PC-9 (cell line): Measurements from ENCODE around the gene KRTAP5-9. TPM values are rescaled to one million over a fixed set of nuclear protein-coding genes. Genes with fewer than 3 reads are reported as not detected.

ENCODE experiments used
- BruUV-seq: library from RNA; stranded (reverse); fragments of 400-500 nt; replicated peaks from 2 replicates; lab custom pipeline; 2021; lab: Mats Ljungman, UMichigan
- CTCF ChIA-PET: fragments of 300-600 bp; sonication (Branson Sonifier 250); formaldehyde crosslinking; loops from one replicate; lab custom pipeline; 2022; ENCODE audit warnings: antibody characterized with exemption; lab: Charles Lee
- POLR2A ChIA-PET: fragments of 300-600 bp; sonication (Branson Sonifier 250); formaldehyde crosslinking; loops from one replicate; lab custom pipeline; 2022; ENCODE audit warnings: antibody characterized with exemption; ENCODE audit not compliant: unreplicated experiment; lab: Charles Lee
- DNase-seq, 2 experiments: peaks; one replicate each; pipeline versions ENCODE4 v3.0.0 to v3.0.0-alpha.2; 2015 to 2022; ENCODE audit warnings: mixed read lengths in 1 of 2
- H2AFZ ChIP-seq: fragments of 200-600 bp; sonication (generic); 2 replicates; pipeline ENCODE4 v1.8.1; 2017; ENCODE audit warnings: antibody characterized with exemption
- H3F3A ChIP-seq: fragments of 200-600 bp; sonication (generic); 2 replicates; pipeline ENCODE4 v1.8.1; 2017; ENCODE audit warnings: antibody characterized with exemption, mild to moderate bottlenecking, low read depth; ENCODE audit not compliant: insufficient read depth
- H3K27ac ChIP-seq: fragments of 200-600 bp; sonication (generic); 2 replicates; pipeline ENCODE4 v1.6.1; 2016; ENCODE audit warnings: mixed run types
- H3K27me3 ChIP-seq: fragments of 200-600 bp; sonication (generic); 2 replicates; pipeline ENCODE4 v1.6.1; 2016; ENCODE audit warnings: low read depth, mixed run types; ENCODE audit not compliant: insufficient read depth
- H3K36me3 ChIP-seq: fragments of 200-600 bp; sonication (generic); 2 replicates; pipeline ENCODE4 v1.6.1; 2016; ENCODE audit warnings: low read depth, mixed run types
- H3K4me1 ChIP-seq: fragments of 200-600 bp; sonication (generic); replicated peaks from 2 replicates; pipeline ENCODE4 v1.6.1; 2016; ENCODE audit warnings: mixed run types; ENCODE audit not compliant: insufficient read depth
- H3K4me2 ChIP-seq: fragments of 200-600 bp; sonication (generic); 2 replicates; pipeline ENCODE4 v1.6.1; 2017; ENCODE audit warnings: mixed run types
- H3K4me3 ChIP-seq: fragments of 200-600 bp; sonication (generic); 2 replicates; pipeline ENCODE4 v1.6.1; 2016; ENCODE audit warnings: mixed run types
- H3K79me2 ChIP-seq: fragments of 200-600 bp; sonication (generic); 2 replicates; pipeline ENCODE4 v1.6.1; 2017; ENCODE audit warnings: low read depth, mixed run types
- H3K9me2 ChIP-seq: fragments of 200-600 bp; sonication (generic); 2 replicates; pipeline ENCODE4 v1.8.1; 2017; ENCODE audit warnings: mild to moderate bottlenecking; ENCODE audit not compliant: insufficient read depth
- H3K9me3 ChIP-seq: fragments of 200-600 bp; sonication (generic); 2 replicates; pipeline ENCODE4 v1.8.1; 2016; ENCODE audit warnings: low read depth; ENCODE audit not compliant: insufficient read depth
- H4K20me1 ChIP-seq: fragments of 200-600 bp; sonication (generic); 2 replicates; pipeline ENCODE4 v1.8.1; 2017; ENCODE audit not compliant: insufficient read depth
- CTCF ChIP-seq: fragments of 200-600 bp; sonication (generic); conservative IDR thresholded peaks from 2 replicates; pipeline ENCODE4 v1.6.1; 2017; ENCODE audit warnings: mixed run types, antibody characterized with exemption, mild to moderate bottlenecking, moderate library complexity
- EZH2 ChIP-seq: fragments of 200-600 bp; sonication (generic); IDR thresholded peaks from 2 replicates; pipeline ENCODE4 v1.8.0; 2017; ENCODE audit warnings: antibody characterized with exemption, low read depth
- intact Hi-C: fragments of 100-400 bp; cut with micrococcal nuclease; formaldehyde crosslinking; loops from one replicate; pipeline ENCODE4 v1.10.0; 2022; ENCODE audit not compliant: unreplicated experiment
- total RNA-seq: library from RNA; stranded (reverse); gene quantifications from 2 replicates; pipeline ENCODE4 v1.2.3, GENCODE V29; 2021

Gene KRTAP5-9
- total RNA-seq, 1 experiment from 2014 or later: not detected

GRCh38 chr11:71562120-71562519, 13.9 kb downstream of the KRTAP5-9 start:
- H3F3A ChIP-seq: no peaks in the 10 kb centered on the region
- intact Hi-C loops: no loop called here
- H3K9me2 ChIP-seq: no peaks in the 10 kb centered on the region
- H2AFZ ChIP-seq: no peak overlapping the region
- peaks cover 20% of the 10 kb centered on the region; the same call in 1 of the 2 replicates for H3K27me3 ChIP-seq
- DNase-seq: no peak
- H4K20me1 ChIP-seq: no peaks in the 10 kb centered on the region
- TF ChIP-seq CTCF: no peak
- TF ChIP-seq EZH2: no peak
- H3K9me3 ChIP-seq: no peaks in the 10 kb centered on the region
- H3K79me2 ChIP-seq: no peaks in the 10 kb centered on the region
- H3K4me1 ChIP-seq: peaks cover 7% of the 10 kb centered on the region; the same call in 1 of the 2 replicates
- no peak overlapping the region for H3K4me2 ChIP-seq
- no peaks in the 10 kb centered on the region for H3K36me3 ChIP-seq
- H3K27ac ChIP-seq: no peak overlapping the region
- no TSS peak for BruUV-seq
- ChIA-PET POLR2A (no interaction called here), CTCF (no interaction called here)
- H3K4me3 ChIP-seq: no peak overlapping the region

GRCh38 chr11:71563406-71563805, 15.2 kb downstream of the KRTAP5-9 start:
- H3K4me1 ChIP-seq: peaks cover 7% of the 10 kb centered on the region; the same call in 1 of the 2 replicates
- intact Hi-C loops: no loop called here
- no peaks in the 10 kb centered on the region for H3K79me2 ChIP-seq
- no peak overlapping the region for H3K4me3 ChIP-seq
- no peaks in the 10 kb centered on the region for H3F3A ChIP-seq
- peak in 1 of 2 experiments; percentile 31 for DNase-seq
- no peaks in the 10 kb centered on the region for H3K9me2 ChIP-seq
- TF ChIP-seq CTCF (peak; percentile 69; the same call in 1 of the 2 replicates), EZH2 (no peak)
- H3K27me3 ChIP-seq: peaks cover 25% of the 10 kb centered on the region
- no TSS peak for BruUV-seq
- POLR2A ChIA-PET: no interaction called here
- H3K36me3 ChIP-seq: no peaks in the 10 kb centered on the region
- no peak overlapping the region for H2AFZ ChIP-seq
- CTCF ChIA-PET: interaction anchor here (0.6 to 1.9 kb wide), 9 partner anchors 12 to 792 kb away, joined by 3 to 13 read pairs (median 4); partner anchors contain the start of genes DHCR7 and NADSYN1
- H3K27ac ChIP-seq: no peak overlapping the region
- H3K4me2 ChIP-seq: no peak overlapping the region
- no peaks in the 10 kb centered on the region for H4K20me1 ChIP-seq
- no peaks in the 10 kb centered on the region for H3K9me3 ChIP-seq

GRCh38 chr11:71564430-71564829, 16.2 kb downstream of the KRTAP5-9 start:
- Histone ChIP-seq H3K79me2 (no peaks in the 10 kb centered on the region), H3F3A (no peaks in the 10 kb centered on the region), H4K20me1 (no peaks in the 10 kb centered on the region), H3K9me3 (no peaks in the 10 kb centered on the region), H3K9me2 (no peaks in the 10 kb centered on the region), H2AFZ (no peak overlapping the region), H3K4me3 (no peak overlapping the region), H3K36me3 (no peaks in the 10 kb centered on the region), H3K27ac (no peak overlapping the region), H3K27me3 (peaks cover 25% of the 10 kb centered on the region), H3K4me2 (no peak overlapping the region), H3K4me1 (peaks cover 12% of the 10 kb centered on the region; the same call in 1 of the 2 replicates)
- TF ChIP-seq EZH2 (no peak), CTCF (no peak)
- BruUV-seq: no TSS peak
- no peak for DNase-seq
- ChIA-PET CTCF (interaction anchor here (1.9 kb wide), 1 partner anchor 139 kb away, joined by 13 read pairs; no protein-coding TSS in a partner anchor), POLR2A (no interaction called here)
- intact Hi-C loops: no loop called here
